ENCODE measurements around the gene EEIG1.

- TF ChIP-seq, protein P1, sequence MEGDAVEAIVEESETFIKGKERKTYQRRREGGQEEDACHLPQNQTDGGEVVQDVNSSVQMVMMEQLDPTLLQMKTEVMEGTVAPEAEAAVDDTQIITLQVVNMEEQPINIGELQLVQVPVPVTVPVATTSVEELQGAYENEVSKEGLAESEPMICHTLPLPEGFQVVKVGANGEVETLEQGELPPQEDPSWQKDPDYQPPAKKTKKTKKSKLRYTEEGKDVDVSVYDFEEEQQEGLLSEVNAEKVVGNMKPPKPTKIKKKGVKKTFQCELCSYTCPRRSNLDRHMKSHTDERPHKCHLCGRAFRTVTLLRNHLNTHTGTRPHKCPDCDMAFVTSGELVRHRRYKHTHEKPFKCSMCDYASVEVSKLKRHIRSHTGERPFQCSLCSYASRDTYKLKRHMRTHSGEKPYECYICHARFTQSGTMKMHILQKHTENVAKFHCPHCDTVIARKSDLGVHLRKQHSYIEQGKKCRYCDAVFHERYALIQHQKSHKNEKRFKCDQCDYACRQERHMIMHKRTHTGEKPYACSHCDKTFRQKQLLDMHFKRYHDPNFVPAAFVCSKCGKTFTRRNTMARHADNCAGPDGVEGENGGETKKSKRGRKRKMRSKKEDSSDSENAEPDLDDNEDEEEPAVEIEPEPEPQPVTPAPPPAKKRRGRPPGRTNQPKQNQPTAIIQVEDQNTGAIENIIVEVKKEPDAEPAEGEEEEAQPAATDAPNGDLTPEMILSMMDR (IDR thresholded peaks at IDR 0.05): no peak
- no peak for TF ChIP-seq POLR2AphosphoS5 (IDR thresholded peaks at IDR 0.05)
Observed at GRCh38 chr9:128021098-128021497, 40.3 kb upstream of the EEIG1 start.

Data from prostate gland (tissue), 2 donors.